ENCODE measurements around the gene DICER1.

DICER1 gene

DNA sequence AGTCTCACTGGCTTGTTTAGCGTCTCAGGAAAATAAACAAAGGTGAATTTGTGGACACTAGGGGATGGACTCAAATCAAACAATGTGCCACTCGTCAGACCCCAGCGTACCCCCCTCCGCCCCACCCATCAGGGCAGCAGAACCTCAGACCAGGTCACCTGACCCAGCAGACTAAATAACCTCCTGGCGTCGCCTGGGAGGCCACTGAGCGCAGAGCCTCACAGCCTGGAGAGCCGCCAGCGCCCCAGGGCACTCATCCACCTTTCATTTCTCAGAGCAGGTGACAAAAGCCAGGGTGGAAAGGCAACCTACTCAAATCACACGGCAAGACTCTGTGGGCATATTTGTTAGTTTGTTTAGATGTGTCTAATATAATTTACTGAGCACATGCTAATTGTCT lies 100.9 kb downstream of the DICER1 start:
- DNase-seq (ENCODE audit: low spot score) = no peak

- no peak for DNase-seq (ENCODE audit: low spot score)
Measured at GRCh38 chr14:95055318-95055717, 102.0 kb downstream of the DICER1 start.

DNA sequence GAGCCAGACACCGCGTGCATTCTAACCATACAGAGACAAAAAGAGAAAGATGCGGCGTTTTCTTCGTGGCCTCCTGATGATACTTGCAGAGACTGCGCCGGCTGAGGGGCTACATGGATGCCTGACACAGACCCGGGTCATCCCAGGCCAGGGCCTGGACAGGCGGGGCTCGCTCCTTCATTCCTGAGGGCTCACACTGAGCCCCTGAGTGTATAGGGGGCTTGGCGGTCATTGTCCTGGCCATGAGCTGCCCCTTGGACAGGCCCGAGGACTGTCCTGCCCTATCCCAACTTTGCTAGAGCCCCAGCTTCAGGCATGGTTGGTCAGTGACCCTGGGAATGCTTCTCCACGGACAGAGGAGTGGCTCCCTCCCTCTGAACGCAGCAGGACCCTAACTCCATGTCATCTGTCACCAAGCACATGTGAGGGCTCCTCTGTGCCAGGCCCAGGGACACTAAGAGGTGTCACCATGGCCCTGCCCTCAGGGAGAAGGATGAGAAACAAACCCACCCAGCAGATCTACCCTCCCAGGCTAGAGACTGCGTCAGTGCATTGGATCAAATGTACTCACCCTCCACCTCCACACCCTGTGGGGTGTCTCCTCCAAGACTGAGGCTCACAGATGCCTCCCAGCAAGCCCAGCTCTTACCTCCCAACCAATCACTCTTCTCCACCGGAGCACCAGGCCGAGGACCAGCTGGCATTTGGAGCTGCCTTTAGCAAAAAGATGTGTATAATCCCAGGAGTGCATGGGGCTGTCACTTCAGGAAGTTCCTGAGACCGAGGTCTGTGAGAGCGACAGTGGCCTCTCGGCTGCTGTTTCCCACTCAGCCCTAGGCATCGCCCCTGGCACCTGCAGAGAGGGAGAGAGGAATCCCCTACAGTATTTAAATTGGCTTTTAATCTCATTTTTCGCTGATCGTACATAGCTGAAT lies 102.7 kb downstream of the DICER1 start:
- no peak for DNase-seq (ENCODE audit: low spot score)

- DNase-seq (ENCODE audit: low spot score) = no peak
Measured at GRCh38 chr14:95052016-95052585, 105.2 kb downstream of the DICER1 start.

DNA sequence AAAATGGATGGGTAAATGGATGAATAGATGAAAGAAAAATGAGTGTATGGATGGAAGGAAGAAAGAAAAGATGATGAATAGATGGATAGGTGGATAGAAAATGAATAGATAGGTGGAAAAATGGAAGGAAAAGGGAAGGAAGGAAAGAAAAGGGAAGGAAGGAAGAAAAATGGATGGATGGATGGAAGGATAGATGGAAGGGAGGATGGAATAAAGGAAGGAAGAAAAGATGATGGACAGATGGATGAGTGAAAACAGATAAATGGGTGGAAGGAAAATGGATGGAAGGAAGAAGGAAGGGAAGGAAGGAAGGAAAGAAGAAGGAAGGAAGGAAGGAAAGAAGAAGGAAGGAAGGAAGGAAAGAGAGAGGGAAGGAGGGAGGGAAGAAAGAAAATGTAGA lies 107.4 kb downstream of the DICER1 start:
- DNase-seq (ENCODE audit: low spot score) = no peak

- no peak for DNase-seq (ENCODE audit: low spot score)
Measured at GRCh38 chr14:95048771-95049312, 108.5 kb downstream of the DICER1 start.

DNA sequence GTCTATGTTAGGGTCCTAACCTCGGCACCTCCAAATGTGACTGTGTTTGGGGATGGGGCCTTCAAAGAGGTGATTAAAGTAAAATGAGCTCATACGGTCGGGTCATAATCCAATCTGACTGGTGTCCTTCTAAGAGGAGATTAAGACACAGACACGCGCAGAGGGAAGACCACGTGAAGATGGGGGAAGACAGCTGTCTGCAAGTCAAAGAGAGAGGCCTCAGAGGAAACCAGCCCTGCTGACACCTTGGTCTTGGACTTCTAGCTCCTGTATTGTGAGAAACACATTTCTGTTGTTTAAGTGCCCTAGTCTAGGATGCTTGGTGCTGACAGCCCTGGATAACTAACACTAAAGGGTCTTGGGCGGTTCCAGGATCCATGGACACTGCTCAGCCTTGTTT lies 109.6 kb downstream of the DICER1 start:
- no peak for DNase-seq (ENCODE audit: low spot score)

DNA sequence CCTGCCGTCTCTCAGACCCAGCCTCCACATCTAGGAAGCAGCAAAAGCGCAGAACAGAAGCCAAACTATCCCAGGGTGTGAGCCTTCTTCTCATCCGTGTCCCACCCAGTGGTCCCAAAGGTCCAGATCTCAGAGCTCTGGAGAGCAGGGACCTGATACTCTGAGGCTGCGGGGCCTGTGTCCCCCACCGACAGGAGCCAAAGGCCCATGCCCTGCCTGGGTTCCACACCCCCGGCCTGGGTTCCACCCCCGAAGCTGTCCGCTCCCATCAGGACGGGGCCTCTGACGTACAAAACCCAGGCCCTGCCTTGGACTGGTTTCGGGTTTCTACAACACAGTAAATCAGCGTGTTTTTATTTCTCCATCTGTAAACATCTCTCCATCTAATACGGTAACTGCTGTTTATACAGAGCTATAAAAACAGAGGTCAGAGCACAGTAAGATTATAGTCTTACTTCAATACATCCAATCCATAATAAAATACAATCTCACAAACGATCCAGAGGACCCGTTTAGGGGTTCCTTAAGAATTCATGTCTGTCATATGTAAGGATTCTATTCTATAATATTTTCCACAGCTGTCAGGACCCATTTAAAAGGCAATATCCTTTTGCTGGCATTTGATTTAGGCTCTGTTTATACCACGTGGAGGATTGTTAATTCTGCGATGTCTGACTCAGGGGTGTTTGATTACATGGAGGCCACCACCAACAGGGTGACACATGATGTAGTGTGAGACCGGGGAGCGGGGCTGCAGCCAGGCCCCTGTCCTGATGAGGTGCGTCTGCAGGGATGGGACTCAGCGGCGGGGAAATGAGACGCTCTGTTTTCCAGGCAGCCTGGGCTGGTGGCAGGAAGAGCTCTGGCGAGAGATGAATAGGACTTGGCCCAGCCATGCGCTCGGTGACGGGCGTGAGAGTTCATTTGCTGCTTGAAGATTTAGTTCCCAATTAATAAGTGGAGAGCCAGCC lies 110.3 kb downstream of the DICER1 start:
- no peak for DNase-seq (ENCODE audit: low spot score)

DNA sequence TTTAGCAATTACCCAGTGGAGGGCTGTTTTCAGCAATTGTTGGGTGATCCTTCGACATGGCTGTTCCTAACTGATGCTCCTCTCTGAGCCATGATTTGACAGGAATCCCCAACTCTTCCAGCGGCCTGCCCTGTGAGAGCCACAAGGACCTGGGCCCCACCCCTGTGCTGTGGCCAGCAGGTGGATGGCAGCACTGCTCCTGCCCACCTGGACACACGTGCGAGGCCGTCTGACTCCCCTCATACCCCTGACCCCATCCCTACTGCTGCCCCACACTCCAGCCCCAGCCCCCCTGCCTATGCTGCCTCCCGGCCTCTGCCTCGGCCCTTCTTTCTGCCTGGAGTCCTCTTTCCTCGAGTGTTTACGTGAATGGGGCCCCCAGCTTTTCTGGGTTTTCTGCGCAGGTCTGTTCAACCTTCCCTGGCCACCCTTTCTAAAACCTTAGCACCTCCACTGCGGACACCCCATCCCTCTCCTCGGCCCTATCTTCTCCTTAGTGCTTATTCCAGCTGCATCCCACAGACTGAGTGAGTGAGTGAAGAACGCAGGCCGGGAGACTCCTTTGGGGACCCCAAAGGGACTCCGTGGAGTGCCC lies 111.4 kb downstream of the DICER1 start:
- DNase-seq (ENCODE audit: low spot score) = no peak

DNA sequence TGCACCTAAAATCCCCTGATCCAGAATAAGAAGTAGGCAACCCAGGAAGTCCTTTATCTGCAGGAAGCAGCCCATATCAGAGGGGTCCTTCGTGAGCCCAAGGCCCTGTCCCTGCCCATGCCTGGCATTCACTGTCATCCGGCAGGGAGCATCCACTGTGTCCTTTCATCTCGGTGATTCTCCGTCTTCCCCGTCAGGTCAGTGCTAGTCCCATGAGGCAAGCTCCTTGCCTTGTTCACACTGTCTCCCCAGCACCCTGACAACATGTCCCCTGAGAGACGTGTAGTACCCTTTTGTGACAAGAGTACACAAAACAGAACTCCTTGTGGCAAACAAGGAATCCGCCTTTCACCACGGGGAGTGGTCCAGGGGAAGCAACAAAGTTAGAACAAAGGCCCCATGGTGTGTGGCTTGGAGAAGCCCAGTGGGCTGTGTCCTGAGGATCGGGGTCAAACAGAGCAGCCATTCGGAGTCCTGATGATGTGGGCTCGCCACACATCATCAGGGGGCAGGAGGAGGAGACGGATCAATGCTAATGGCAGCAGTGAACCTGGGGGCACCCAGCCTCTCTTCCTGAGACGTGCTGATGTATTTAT lies 112.1 kb downstream of the DICER1 start:
- no peak for DNase-seq (ENCODE audit: low spot score)

DNA sequence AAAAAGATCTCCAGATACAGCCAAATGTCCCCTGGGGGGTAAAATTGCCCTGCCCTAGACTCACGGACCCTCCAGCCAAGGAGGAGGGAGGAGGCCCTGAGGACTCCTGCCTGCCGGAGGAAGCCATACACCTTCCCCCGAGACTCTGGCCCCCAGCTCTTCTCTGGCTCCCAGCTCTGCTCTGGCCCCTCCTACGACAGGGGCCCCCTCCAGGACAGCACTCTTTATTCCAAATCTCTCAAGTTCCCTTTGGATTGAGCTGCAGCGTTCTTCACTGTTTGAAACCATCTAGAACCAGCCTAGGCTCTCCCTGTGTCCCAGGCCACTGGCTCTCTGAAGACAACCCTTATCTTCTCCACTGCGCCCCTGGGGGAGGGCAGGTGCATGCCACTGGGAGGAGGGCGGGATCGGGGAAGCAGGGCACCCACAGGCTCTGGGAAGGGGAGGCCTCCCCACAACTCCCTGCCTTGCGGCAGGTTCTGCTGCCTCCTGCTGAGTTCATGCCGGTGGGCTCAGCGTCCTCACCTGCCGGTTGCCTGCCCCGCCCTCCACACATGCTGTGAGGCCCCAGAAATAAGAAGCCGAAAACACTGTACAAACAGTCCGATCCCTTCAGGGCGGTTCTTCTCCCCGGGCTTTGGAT lies 112.7 kb downstream of the DICER1 start:
- no peak for DNase-seq (ENCODE audit: low spot score)

DNA sequence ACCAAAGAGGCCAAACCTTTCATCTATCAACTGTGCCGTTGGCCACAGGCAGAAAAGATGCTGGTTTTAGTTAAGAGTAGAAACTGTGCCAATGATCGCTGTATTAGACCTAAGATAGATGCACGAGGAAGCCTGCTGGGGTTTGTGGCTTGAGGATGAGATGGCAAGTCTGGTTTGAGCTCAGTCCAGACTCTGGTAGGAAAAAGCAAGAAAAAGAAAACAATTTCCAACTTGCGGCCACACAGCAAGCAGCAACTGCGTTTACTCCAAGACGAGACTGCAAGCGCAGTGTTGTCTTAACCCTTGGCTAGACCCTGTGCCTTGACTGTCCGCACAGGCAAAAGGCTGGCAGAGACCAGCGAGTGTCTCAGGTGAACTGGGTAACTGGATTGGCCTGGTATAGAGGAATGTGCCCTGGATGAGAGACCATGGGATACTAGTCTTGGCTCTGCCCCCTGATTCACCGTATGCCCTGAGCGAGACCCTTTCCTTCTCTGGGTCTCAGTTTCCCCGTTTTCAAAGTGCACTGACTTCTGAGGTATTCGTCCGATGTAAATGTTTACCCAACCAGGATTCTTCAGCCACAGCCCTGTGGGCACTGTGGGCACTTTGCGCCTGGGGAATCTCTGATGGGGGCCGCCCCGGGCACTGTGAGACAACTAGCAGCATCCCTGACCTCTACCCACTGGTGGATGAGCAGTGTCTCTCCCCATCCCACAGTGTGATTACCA lies 113.4 kb downstream of the DICER1 start:
- DNase-seq (ENCODE audit: low spot score) = no peak

GRCh38 chr14:95043314-95043713 lies 114.0 kb downstream of the DICER1 start:
- DNase-seq (ENCODE audit: low spot score) = no peak

- no peak for DNase-seq (ENCODE audit: low spot score)
Measured at GRCh38 chr14:95041477-95042020, 115.8 kb downstream of the DICER1 start.

GRCh38 chr14:95040708-95041476 lies 116.4 kb downstream of the DICER1 start:
- no peak for DNase-seq (ENCODE audit: low spot score)

DNA sequence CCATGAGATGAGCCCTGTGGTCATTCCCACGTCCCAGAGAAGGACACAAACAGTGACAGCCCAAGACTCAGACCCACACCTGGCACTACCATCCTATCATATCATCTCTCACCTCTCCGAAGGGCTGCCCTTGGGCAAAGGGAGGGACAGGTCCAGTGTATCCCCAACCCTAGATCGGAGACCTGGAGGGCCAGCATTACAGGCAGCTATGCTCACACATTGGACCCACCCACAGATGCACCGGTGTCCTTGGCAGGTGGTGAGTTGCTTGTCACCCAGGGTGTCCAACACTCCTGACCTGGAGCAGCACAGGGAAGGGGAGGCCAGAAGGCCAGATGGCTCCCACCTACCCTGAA lies 117.4 kb downstream of the DICER1 start:
- DNase-seq (ENCODE audit: low spot score) = no peak

GRCh38 chr14:95039259-95039992 lies 117.9 kb downstream of the DICER1 start:
- DNase-seq (ENCODE audit: low spot score) = no peak

DNA sequence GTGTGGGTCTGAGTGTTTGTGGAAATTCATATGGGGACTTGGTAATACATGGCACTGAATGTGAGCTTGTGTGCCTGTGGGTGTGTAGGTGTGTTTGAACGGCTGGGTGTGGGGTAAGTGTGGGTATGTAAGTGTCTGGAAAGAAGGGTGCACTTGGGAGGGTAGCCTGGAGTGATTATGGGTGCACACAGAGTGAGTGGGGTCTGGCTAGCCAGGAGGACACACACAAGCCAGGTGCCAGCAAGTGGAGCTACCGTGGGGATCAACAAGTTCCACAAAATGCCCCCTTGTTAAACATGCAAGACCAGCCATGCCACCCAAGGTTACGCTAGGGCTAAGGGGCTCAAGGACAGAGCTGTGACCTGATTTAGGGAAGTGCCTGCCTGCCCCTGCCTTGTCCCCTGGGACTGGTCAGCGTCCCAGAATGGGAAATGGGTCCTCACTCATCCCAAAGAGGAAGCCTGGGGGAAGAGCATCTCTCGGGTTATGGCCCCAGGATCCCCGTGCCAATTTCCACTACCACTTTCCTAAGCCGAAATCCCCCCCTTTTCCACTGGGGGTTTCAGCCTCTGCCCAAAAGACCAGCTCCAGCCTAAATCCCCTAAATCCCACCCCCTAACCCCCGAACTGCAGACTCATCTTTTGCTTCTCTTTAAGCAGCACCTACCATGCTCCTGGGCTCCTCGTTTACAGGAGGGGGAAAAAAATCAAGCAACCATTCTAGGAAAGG lies 118.6 kb downstream of the DICER1 start:
- DNase-seq (ENCODE audit: low spot score) = no peak
